Measurements from ENCODE around the gene ITCH.

Gene ITCH

GRCh38 chr20:34560614-34561013 is 197.5 kb downstream of the ITCH start:
- H3K27ac ChIP-seq, result peak overlapping the region; percentile 74
- DNase-seq (ENCODE audit: low spot score), result no peak
- TF ChIP-seq, protein P1, sequence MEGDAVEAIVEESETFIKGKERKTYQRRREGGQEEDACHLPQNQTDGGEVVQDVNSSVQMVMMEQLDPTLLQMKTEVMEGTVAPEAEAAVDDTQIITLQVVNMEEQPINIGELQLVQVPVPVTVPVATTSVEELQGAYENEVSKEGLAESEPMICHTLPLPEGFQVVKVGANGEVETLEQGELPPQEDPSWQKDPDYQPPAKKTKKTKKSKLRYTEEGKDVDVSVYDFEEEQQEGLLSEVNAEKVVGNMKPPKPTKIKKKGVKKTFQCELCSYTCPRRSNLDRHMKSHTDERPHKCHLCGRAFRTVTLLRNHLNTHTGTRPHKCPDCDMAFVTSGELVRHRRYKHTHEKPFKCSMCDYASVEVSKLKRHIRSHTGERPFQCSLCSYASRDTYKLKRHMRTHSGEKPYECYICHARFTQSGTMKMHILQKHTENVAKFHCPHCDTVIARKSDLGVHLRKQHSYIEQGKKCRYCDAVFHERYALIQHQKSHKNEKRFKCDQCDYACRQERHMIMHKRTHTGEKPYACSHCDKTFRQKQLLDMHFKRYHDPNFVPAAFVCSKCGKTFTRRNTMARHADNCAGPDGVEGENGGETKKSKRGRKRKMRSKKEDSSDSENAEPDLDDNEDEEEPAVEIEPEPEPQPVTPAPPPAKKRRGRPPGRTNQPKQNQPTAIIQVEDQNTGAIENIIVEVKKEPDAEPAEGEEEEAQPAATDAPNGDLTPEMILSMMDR (conservative IDR thresholded peaks at IDR 0.05; ENCODE audit: low read depth), result no peak
- POLR2A ChIA-PET (ENCODE audit: low non-redundant PET), result no interaction called here
- CTCF ChIA-PET, result no interaction called here

Measured in RWPE1 (cell line).